Transverse colon (tissue), 4 donors: ENCODE data around the gene SS18. TPM values are rescaled to one million over a fixed set of nuclear protein-coding genes. Genes with fewer than 3 reads are reported as not detected.
A peak's percentile ranks its signal among the peaks of the same experiment; 100 is the strongest.

Source experiments
- DNase-seq: peaks from one replicate; pipeline ENCODE4 v3.0.0-alpha.2; 2019
- H3K27ac ChIP-seq, 4 donors: fragments of 200-600 bp; sonication (generic); 2 replicates each; pipeline ENCODE4 v1.5.1; 2016 to 2018; ENCODE audit warnings: inconsistent platforms in 4 of 4
- H3K27me3 ChIP-seq: fragments of 200-600 bp; sonication (generic); 2 replicates; pipeline ENCODE4 v1.5.1; 2017; ENCODE audit warnings: inconsistent platforms
- H3K36me3 ChIP-seq, 4 donors: fragments of 200-600 bp; sonication (generic); 2 replicates each; pipeline ENCODE4 v1.5.1; 2017 to 2019; ENCODE audit warnings: inconsistent platforms in 4 of 4
- H3K4me1 ChIP-seq, 4 donors: fragments of 200-600 bp; sonication (generic); 2 replicates each; pipeline ENCODE4 v1.5.1; 2017 to 2020; ENCODE audit warnings: inconsistent platforms in 4 of 4
- H3K4me3 ChIP-seq, 4 donors: fragments of 200-600 bp; sonication (generic); 1 replicate in 1 of 4; 2 replicates in 3 of 4; pipeline versions ENCODE4 v1.5.1 to v1.6.1; 2017 to 2019; ENCODE audit warnings: inconsistent platforms in 4 of 4
- H3K9me3 ChIP-seq, 2 donors: fragments of 200-600 bp; sonication (generic); 2 replicates each; pipeline ENCODE4 v1.5.1; 2017 to 2019; ENCODE audit warnings: inconsistent platforms in 2 of 2
- CTCF ChIP-seq, 5 experiments: fragments of 200-600 bp in 3 of 5; fragments of 450-650 bp in 2 of 5; sonication (generic) in 3 of 5; IDR thresholded peaks; 1 replicate in 2 of 5; 2 replicates in 3 of 5; pipeline ENCODE4 v1.5.1; 2016 to 2017; ENCODE audit warnings: antibody characterized with exemption in 5 of 5, inconsistent platforms in 3 of 5, mild to moderate bottlenecking in 2 of 5, moderate library complexity in 1 of 5
- EP300 ChIP-seq: sonication (generic); formaldehyde crosslinking; IDR thresholded peaks from one replicate; pipeline ENCODE4 v1.6.1; 2017; ENCODE audit warnings: antibody characterized with exemption, low read depth
- POLR2A ChIP-seq: fragments of 450-650 bp; IDR thresholded peaks from one replicate; pipeline ENCODE4 v1.6.1; 2016; ENCODE audit warnings: antibody characterized with exemption, mild to moderate bottlenecking, moderate library complexity
- POLR2AphosphoS5 ChIP-seq, 3 donors: sonication (generic); formaldehyde crosslinking; IDR thresholded peaks; one replicate each; pipeline ENCODE4 v1.6.1; 2016; ENCODE audit warnings: antibody characterized with exemption in 3 of 3
- WGBS, 2 donors: methylation state at CpG; one replicate each; pipeline ENCODE4 v1.1.5; 2018; ENCODE audit warnings: low coverage in 1 of 2; 5-methylcytosine and 5-hydroxymethylcytosine counted together
- in situ Hi-C, 4 donors: fragments of 200-750 bp; cut with MboI; loops; one replicate each; pipeline versions ENCODE4 v1.15.0 to v1.15.1; 2017; ENCODE audit warnings: low sequenced_read_pairs in 3 of 4, low pct_ligation_motif_present in 1 of 4, low pct_unique_long_range_greater_than_20kb in 1 of 4
- intact Hi-C: fragments of 100-400 bp; cut with DNase I; formaldehyde crosslinking; loops from one replicate; pipeline ENCODE4 v1.15.1; 2023; ENCODE audit warnings: low total_unique reads
- total RNA-seq, 4 donors: library from RNA; depleted of rRNA; stranded (reverse); fragments of >200 nt; gene quantifications; one replicate each; pipeline ENCODE4 v1.1.0, GENCODE V29; 2016

Gene SS18
- total RNA-seq, 4 donors from 2014 or later: 46.8 to 209 (median 138) TPM

- Histone ChIP-seq H3K36me3 (peaks cover 0 to 14% (median 3%) of the 10 kb centered on the region in 4 donors), H3K9me3 (no peaks in the 10 kb centered on the region), H3K4me1 (peaks cover 9 to 32% (median 20%) of the 10 kb centered on the region in 4 donors), H3K4me3 (peak overlapping the region; percentile 35 to 74 (median 68)), H3K27me3 (no peaks in the 10 kb centered on the region), H3K27ac (peak overlapping the region; percentile 90 to 95 (median 94))
- WGBS, 2 donors: 1% methylated on average over 9 to 34 of the region's 35 CpGs
- intact Hi-C loops (no loop called here), in situ Hi-C loops (no loop called here)
- DNase-seq: no peak
- no peak for TF ChIP-seq CTCF (IDR thresholded peaks at IDR 0.05)
- no peak for TF ChIP-seq POLR2A
- TF ChIP-seq POLR2AphosphoS5 (IDR thresholded peaks at IDR 0.05): no peak
- no peak for TF ChIP-seq EP300
Observed at GRCh38 chr18:26089293-26090129, 902 bp downstream of the SS18 start.

- peak overlapping the region in 2 of 4 donors; percentile 66 to 74 for H3K4me3 ChIP-seq
- in situ Hi-C loops (no loop called here), intact Hi-C loops (no loop called here)
- no peak for TF ChIP-seq POLR2A
- no peak for TF ChIP-seq POLR2AphosphoS5 (IDR thresholded peaks at IDR 0.05)
- no peak for TF ChIP-seq CTCF (IDR thresholded peaks at IDR 0.05)
- TF ChIP-seq EP300: no peak
- H3K27ac ChIP-seq: peak overlapping the region in 2 of 4 donors; percentile 95
- H3K9me3 ChIP-seq: no peaks in the 10 kb centered on the region
- H3K4me1 ChIP-seq: peaks cover 9 to 32% (median 20%) of the 10 kb centered on the region in 4 donors
- WGBS, 2 donors: 29 to 33% methylated on average over 3 of the region's 3 CpGs
- no peaks in the 10 kb centered on the region for H3K27me3 ChIP-seq
- H3K36me3 ChIP-seq: peaks cover 0 to 14% (median 6%) of the 10 kb centered on the region in 4 donors
- DNase-seq: no peak
Observed at GRCh38 chr18:26088487-26088886, 1.9 kb downstream of the SS18 start.

GRCh38 chr18:26086959-26087358, 3.5 kb downstream of the SS18 start:
- TF ChIP-seq POLR2A (no peak), CTCF (IDR thresholded peaks at IDR 0.05) (no peak), POLR2AphosphoS5 (IDR thresholded peaks at IDR 0.05) (no peak)
- H3K27me3 ChIP-seq: no peaks in the 10 kb centered on the region
- no peak overlapping the region for H3K27ac ChIP-seq
- H3K9me3 ChIP-seq: no peaks in the 10 kb centered on the region
- no peak overlapping the region for H3K4me3 ChIP-seq
- DNase-seq: no peak
- in situ Hi-C loops (no loop called here), intact Hi-C loops (no loop called here)
- WGBS, 2 donors: 82 to 87% methylated on average over 6 of the region's 6 CpGs
- peaks cover 9 to 32% (median 20%) of the 10 kb centered on the region in 4 donors for H3K4me1 ChIP-seq
- H3K36me3 ChIP-seq: peaks cover 0 to 14% (median 6%) of the 10 kb centered on the region in 4 donors

- 93% methylated on average over 5 of the region's 5 CpGs for WGBS, 2 donors
- intact Hi-C loops (no loop called here), in situ Hi-C loops (no loop called here)
- Histone ChIP-seq H3K9me3 (no peaks in the 10 kb centered on the region), H3K4me1 (peaks cover 9 to 26% (median 20%) of the 10 kb centered on the region in 4 donors), H3K27ac (no peak overlapping the region), H3K36me3 (peaks cover 0 to 14% (median 6%) of the 10 kb centered on the region in 4 donors), H3K27me3 (no peaks in the 10 kb centered on the region), H3K4me3 (no peak overlapping the region)
- TF ChIP-seq POLR2A (no peak), CTCF (IDR thresholded peaks at IDR 0.05) (no peak), POLR2AphosphoS5 (IDR thresholded peaks at IDR 0.05) (no peak), EP300 (no peak)
- DNase-seq: no peak
Observed at GRCh38 chr18:26085056-26085455, 5.4 kb downstream of the SS18 start.
